ENCODE measurements around the gene MALRD1.
"Not testable (repeated sequence)": the region's sequence is repeated elsewhere in the genome, so short reads cannot be mapped to it uniquely, and the experiment has no call there.

Gene MALRD1

GRCh38 chr10:19730167-19730906 lies 681.7 kb downstream of the MALRD1 start:
- peak; percentile 66 for DNase-seq

GRCh38 chr10:19730907-19731217 lies 682.3 kb downstream of the MALRD1 start:
- peak; percentile 43 for DNase-seq

DNA sequence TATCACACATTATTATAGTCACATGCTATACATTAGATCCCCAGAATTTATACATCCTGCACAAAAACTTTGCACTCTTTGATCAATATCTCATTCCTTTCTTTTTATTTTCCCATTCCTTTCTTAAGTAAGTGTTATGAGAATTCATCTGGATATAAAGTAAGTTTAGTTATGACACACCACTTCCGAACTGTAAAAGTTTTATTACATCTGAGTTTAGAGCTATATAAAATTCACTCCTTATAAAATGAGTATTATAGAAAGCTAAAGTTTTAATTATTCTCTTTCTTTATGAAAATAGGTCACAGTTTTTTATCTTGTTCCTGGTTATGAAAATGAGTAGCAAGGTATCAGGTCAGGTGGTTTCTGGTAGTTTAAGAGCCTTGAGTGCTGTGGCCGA lies 683.0 kb downstream of the MALRD1 start:
- DNase-seq, result no peak

DNA sequence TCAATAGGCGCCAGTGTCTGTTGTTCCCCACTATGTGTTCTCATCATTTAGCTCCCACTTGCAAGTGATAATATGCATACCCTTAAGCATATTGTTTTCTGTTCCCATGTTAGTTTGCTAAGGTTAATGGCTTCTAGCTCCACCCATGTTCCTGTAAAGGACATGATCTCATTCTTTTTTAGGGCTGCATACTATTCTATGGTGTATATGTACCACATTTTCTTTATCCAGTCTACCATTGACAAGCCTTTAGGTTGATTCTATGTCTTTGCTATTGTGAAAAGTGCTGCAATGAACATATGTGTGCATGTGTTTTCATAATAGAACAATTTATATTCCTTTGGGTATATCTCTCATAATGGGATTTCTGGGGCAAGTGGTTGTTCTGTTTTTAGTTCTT lies 689.8 kb downstream of the MALRD1 start:
- DNase-seq, result no peak

DNA sequence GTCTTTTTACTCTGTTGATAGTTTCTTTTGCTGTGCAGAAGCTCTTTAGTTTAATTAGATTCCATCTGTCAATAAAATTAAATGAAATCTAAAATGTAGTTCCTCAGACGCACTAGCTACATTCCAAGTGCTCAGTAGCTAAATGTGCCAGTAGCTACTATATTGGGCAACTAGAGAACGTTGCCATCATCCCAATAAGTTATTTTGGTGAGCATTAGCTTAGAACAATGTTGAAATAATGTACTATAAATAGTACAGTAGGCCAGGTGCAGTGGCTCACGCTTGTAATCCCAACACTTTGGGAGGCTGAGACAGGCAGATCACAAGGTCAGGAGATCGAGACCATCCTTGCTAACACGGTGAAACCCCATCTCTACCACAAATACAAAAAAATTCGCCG lies 690.6 kb downstream of the MALRD1 start:
- DNase-seq, result not testable (repeated sequence)

- not testable (repeated sequence) for DNase-seq
Observed at GRCh38 chr10:19742144-19742543, 693.5 kb downstream of the MALRD1 start.

DNA sequence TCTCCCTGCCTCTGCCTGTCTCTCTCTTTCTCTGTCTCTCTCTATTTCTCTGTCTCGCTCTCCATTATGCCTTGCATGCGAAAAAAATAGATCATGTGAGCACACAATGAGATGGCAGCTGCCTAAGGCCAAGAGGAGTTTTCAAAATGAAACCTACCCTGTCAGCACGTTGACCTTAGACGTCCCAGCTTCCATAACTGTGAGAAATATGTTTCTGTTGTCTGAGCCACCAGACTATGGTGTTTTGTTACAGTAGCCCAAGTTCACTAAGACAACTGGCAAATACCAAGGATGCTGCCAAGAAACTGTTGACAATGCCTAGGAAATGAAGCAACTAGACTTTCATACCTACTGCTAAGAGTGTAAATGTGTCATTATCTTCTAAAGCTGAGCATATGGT lies 697.1 kb downstream of the MALRD1 start:
- peak; percentile 7 for DNase-seq

DNA sequence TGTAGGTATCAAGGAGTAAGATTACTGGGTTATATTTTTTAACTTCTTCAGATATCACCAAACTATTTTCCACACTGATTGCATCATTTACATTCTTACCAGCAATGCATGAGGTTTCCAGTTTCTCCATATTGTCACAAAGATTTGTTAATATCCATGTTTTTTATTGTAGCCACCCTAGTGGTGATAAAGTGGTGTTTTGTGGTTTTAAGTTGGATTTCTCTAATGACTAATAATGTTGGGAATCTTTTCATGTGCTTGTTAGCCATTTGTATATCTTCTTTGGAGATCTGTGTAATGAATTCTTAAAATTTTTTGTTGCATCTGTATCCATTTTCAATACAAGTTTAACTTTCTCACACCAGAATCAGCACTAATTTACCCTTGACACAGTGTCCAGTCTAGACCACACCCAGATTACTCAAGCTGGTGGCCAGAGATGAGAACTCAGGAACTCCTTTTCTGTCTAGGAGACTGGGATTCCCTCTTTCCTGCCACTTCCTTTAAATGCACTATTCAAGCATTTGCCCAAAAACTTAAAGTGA lies 700.7 kb downstream of the MALRD1 start:
- peak; percentile 66 for DNase-seq

DNA sequence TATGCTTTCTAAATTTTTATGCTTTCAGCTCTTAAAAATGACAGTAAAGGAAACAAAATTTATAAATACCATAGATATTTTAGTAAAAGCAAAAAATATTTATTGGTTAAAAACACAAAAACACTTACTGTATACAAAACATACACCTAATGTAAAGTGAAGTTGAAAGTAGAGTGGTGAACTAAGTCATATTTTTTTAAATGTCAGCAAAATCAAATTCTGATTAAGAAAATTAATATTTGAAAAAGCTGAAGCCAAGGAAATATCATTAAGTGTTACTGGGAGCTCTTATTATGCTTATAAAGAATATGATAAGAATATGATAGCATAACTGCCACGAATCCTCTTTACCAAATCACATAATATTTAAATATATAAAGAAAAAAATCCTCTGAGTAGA lies 702.4 kb downstream of the MALRD1 start:
- no peak for DNase-seq

DNA sequence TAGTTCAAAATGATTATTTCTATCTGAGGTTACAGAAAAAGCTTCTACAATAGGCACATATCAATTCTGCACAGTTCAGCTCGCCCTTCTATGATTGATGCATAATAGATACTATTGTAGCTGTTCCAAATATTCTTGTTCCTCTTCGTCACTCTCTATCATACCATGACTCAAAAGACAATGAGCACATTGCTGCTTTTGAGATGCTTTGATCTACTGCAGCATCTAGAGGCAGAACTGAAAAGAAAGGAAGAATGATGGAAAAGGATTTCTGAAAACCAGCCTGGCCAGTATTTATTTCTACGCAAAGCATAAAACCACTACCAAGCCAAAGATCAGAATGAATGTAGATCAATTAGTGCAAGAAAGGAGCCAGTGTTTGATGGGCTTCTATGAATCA lies 708.3 kb downstream of the MALRD1 start:
- DNase-seq, result no peak

DNA sequence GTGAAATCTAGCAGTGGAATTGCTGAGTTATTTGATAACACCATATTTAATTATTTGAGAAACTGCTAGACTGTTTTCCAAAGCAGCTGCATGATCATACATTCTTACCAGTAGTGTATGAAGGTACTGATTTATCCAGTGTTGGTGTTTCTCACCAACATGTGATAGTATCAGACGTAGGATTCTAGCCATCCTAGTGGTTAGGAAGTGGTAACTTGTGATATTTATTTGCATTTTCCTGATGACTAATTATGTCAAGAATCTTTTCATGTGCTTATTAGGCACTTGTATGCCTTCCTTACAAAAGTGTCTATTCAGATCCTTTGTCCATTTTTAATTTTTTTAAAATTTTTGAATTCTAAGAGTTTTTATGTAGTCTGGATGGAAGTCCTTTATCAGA lies 713.4 kb downstream of the MALRD1 start:
- no peak for DNase-seq

DNA sequence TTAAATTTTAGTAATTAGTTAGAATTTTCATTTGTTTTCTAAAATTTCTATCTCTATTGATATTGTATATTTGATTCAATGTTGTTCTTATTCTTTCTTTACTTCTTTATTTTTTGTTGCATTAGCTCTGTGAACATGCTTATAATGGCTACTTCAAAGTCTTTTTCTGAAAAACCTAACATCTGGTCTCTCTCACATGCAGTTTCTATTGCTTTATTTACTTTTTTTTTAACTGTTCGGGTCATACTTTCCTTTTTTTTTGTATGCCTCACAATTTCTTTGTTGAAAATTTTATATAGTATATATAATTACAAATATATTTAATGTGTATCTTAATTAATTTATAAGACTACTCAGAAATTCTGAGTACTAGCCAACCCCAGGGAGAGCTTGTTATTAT lies 715.5 kb downstream of the MALRD1 start:
- DNase-seq, result no peak

DNA sequence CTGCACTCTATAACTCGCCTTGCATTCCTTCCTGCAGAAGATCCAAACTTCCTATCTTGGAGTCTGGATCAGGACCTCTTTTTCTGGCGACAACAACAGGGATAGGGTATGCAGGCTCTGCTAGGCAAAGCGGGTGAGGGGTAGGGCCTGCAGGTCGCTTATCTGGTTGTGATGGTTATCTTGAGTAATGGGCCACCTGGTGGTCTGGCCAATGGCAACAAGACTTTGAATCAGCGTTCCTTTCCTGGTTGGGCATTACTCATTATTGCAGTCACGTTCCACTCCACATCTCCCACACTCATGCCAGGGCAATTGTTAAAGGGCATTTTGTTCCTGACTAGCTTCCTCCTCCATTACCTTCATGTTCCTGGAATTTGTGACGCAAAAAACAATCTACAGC lies 719.3 kb downstream of the MALRD1 start:
- no peak for DNase-seq

GRCh38 chr10:19769826-19770225 lies 721.2 kb downstream of the MALRD1 start:
- not testable (repeated sequence) for DNase-seq

- no peak for DNase-seq
Observed at GRCh38 chr10:19772972-19773371, 724.4 kb downstream of the MALRD1 start.

DNA sequence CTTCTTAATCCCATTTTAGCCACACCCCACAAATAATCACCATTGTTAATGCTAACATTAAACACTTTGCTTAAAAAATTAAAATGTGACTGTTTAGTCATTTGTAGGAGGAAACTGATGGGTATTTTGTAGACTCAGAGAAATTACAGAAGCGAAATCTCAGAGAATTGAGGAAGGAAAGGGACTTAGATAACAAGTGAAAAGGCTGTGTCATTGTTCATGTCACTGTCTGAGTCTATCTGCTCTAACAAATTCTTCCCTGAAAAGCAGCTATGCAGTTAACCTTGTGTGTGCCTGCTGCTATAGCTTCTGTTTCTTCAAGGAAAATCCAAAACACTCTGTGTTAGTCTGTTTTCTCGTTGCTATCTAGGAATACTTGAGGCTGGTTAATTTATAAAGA lies 726.7 kb downstream of the MALRD1 start:
- DNase-seq, result no peak

DNA sequence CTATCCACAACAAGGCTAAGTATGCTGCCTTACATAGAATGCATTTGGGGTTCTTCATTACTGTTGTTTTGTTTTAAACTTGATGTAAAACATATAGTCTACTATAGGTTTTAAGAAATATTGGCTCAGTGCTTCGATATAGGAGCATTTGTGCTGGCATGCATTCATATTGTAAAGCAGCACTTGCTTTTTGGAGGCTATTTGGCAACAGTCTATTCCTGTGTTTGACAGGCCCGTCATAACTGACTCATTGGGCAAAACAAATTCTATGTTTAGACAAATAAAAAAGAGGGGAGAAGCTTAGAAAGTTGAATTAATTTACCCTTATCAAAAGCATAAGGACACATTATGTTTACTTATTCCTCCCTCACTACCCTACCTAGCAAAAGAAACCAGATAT lies 729.2 kb downstream of the MALRD1 start:
- DNase-seq, result no peak

- DNase-seq, result no peak
Observed at GRCh38 chr10:19778996-19779395, 730.4 kb downstream of the MALRD1 start.

- DNase-seq, result no peak
Observed at GRCh38 chr10:19782430-19783089, 734.0 kb downstream of the MALRD1 start.

- DNase-seq, result no peak
Observed at GRCh38 chr10:19783721-19784120, 735.1 kb downstream of the MALRD1 start.

Data from fibroblast of skin of right biceps (primary cell).